SU-DHL-6 (cell line): Measurements from ENCODE around the gene AFF2.

Experiments used
- H2AFZ ChIP-seq: fragments of 200-600 bp; sonication (generic); 2 replicates; pipeline ENCODE4 v1.6.1; 2014; ENCODE audit warnings: low read depth, mild to moderate bottlenecking, moderate library complexity, mixed read lengths, antibody characterized with exemption, low read length; ENCODE audit not compliant: severe bottlenecking
- H3F3A ChIP-seq: fragments of 200-600 bp; shearing (Covaris generic); 2 replicates; pipeline ENCODE4 v1.6.0; 2016; ENCODE audit warnings: antibody characterized with exemption, mild to moderate bottlenecking; ENCODE audit not compliant: insufficient read depth
- H3K27ac ChIP-seq: fragments of 200-600 bp; sonication (generic); 2 replicates; pipeline ENCODE4 v1.5.1; 2016; ENCODE audit warnings: low read depth, mild to moderate bottlenecking, low read length, moderate library complexity, mixed read lengths
- H3K27me3 ChIP-seq: fragments of 200-600 bp; sonication (generic), shearing (Covaris generic); 2 replicates; pipeline ENCODE4 v1.6.0; 2014; ENCODE audit warnings: mild to moderate bottlenecking, low read length
- H3K36me3 ChIP-seq: fragments of 200-600 bp; sonication (generic); 2 replicates; pipeline ENCODE4 v1.6.1; 2014; ENCODE audit warnings: mild to moderate bottlenecking, low read length, mixed read lengths
- H3K4me2 ChIP-seq: fragments of 300-600, 200-600 bp; shearing (Covaris generic), sonication (generic); 2 replicates; pipeline ENCODE4 v1.6.0; 2014; ENCODE audit warnings: low read length, low read depth, mild to moderate bottlenecking; ENCODE audit not compliant: poor library complexity, severe bottlenecking
- H3K4me3 ChIP-seq: fragments of 200-600 bp; sonication (generic); 2 replicates; pipeline ENCODE4 v1.5.1; 2014; ENCODE audit warnings: antibody characterized with exemption, low read length, mild to moderate bottlenecking, mixed read lengths; ENCODE audit not compliant: insufficient read depth, poor library complexity, severe bottlenecking
- H3K79me2 ChIP-seq: fragments of 200-600 bp; sonication (generic); 2 replicates; pipeline ENCODE4 v1.6.1; 2014; ENCODE audit warnings: mild to moderate bottlenecking, low read length, moderate library complexity; ENCODE audit not compliant: insufficient read depth
- H3K9ac ChIP-seq: fragments of 200-600 bp; sonication (generic); 2 replicates; pipeline ENCODE4 v1.7.0; 2014; ENCODE audit warnings: mild to moderate bottlenecking, low read length
- H3K9me2 ChIP-seq: fragments of 200-600 bp; sonication (generic); replicated peaks from 2 replicates; pipeline ENCODE4 v1.6.1; 2014; ENCODE audit warnings: low read length; ENCODE audit not compliant: insufficient read depth
- H3K9me3 ChIP-seq: fragments of 200-600 bp; sonication (generic); 2 replicates; pipeline ENCODE4 v1.6.1; 2014; ENCODE audit warnings: low read length, mixed read lengths; ENCODE audit not compliant: insufficient read depth
- H4K20me1 ChIP-seq: fragments of 200-600 bp; sonication (generic); 2 replicates; pipeline ENCODE4 v1.6.1; 2014; ENCODE audit warnings: low read depth, mild to moderate bottlenecking, antibody characterized with exemption, low read length, moderate library complexity, mixed read lengths
- EZH2phosphoT487 ChIP-seq: fragments of 200-600 bp; sonication (generic), shearing (Covaris generic); conservative IDR thresholded peaks from 2 replicates; pipeline ENCODE4 v1.6.1; 2018; ENCODE audit warnings: mild to moderate bottlenecking, antibody characterized with exemption, low read length, moderate library complexity, mixed read lengths
- TF ChIP-seq, protein P1 (sequence below): fragments of 200-600 bp; sonication (generic); IDR thresholded peaks from one replicate; pipeline ENCODE4 v1.5.1; 2017; ENCODE audit warnings: antibody characterized with exemption, mild to moderate bottlenecking, low read length, moderate library complexity; ENCODE audit not compliant: insufficient read depth, poor library complexity, severe bottlenecking

The AFF2 gene

DNA sequence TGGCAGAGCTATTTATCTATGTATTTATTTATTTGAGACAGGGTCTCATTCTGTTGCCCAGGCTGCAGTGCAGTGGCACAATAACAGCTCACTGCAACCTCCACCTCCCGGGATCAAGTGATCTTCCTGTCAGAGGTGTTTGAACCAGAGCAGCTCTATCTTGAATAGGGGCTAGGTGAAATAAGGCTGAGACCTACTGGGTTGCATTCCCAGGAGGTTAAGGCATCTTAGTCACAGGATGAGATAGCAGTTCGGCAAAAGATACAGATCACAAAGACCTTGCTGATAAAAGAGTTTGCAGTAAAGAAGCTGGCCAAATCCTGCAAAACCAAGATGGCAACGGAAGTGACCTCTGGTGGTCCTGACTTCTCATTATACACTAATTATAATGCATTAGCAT is 501.9 kb downstream of the AFF2 start:
- no peak overlapping the region for H2AFZ ChIP-seq
- TF ChIP-seq, protein P1, sequence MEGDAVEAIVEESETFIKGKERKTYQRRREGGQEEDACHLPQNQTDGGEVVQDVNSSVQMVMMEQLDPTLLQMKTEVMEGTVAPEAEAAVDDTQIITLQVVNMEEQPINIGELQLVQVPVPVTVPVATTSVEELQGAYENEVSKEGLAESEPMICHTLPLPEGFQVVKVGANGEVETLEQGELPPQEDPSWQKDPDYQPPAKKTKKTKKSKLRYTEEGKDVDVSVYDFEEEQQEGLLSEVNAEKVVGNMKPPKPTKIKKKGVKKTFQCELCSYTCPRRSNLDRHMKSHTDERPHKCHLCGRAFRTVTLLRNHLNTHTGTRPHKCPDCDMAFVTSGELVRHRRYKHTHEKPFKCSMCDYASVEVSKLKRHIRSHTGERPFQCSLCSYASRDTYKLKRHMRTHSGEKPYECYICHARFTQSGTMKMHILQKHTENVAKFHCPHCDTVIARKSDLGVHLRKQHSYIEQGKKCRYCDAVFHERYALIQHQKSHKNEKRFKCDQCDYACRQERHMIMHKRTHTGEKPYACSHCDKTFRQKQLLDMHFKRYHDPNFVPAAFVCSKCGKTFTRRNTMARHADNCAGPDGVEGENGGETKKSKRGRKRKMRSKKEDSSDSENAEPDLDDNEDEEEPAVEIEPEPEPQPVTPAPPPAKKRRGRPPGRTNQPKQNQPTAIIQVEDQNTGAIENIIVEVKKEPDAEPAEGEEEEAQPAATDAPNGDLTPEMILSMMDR, result no peak
- no peak for TF ChIP-seq EZH2phosphoT487
- H3K9me2 ChIP-seq, result no peaks in the 10 kb centered on the region
- H3K9me3 ChIP-seq, result no peaks in the 10 kb centered on the region
- H3K4me3 ChIP-seq, result no peak overlapping the region
- H3K27ac ChIP-seq, result no peak overlapping the region
- H4K20me1 ChIP-seq, result no peaks in the 10 kb centered on the region
- H3K36me3 ChIP-seq, result no peaks in the 10 kb centered on the region
- H3K27me3 ChIP-seq, result no peaks in the 10 kb centered on the region
- no peaks in the 10 kb centered on the region for H3F3A ChIP-seq
- no peaks in the 10 kb centered on the region for H3K79me2 ChIP-seq
- no peak overlapping the region for H3K9ac ChIP-seq
- H3K4me2 ChIP-seq, result no peak overlapping the region

DNA sequence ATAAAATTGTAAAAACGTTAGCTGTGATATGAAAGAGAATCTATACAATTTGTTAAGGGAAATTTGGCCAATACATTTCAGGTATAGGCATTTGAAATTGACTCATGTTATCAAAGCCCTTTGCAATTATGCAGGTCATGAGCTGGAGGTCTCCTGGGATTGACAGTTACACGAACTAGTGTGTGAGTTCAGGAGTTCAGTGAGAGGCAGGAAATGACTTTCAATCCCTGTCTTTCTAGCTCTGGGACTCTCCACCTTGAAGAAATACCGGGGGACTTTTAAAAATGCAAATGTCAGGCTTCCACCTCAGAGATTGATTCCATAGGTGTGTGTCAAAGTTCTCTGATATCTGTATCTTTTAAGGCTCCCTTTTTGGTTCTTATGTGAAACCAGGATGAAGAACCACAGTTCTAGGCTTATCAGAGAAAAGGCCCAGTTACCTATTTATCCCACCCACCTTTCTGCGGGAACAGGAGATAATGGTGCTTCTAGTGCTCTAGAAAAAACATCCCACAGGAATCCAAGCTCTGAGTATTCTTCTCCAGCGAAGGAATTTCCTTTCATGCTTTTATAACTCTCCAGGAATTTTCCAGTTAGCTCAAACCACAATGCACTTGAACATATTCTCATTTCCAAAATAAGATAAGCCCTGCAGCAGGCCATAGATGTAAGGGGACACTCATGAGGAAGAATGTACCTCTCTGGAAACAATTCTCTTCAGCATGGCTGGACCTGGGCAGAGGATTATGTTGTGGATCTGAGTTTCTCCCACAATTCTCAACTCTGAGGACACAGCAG is 503.6 kb downstream of the AFF2 start:
- no peak overlapping the region for H3K4me3 ChIP-seq
- no peaks in the 10 kb centered on the region for H3K9me2 ChIP-seq
- TF ChIP-seq, protein P1, result no peak
- no peak for TF ChIP-seq EZH2phosphoT487
- H3K4me2 ChIP-seq, result no peak overlapping the region
- no peaks in the 10 kb centered on the region for H3K9me3 ChIP-seq
- H3K79me2 ChIP-seq, result no peaks in the 10 kb centered on the region
- no peaks in the 10 kb centered on the region for H3F3A ChIP-seq
- H2AFZ ChIP-seq, result no peak overlapping the region
- no peaks in the 10 kb centered on the region for H4K20me1 ChIP-seq
- no peak overlapping the region for H3K9ac ChIP-seq
- no peaks in the 10 kb centered on the region for H3K36me3 ChIP-seq
- H3K27ac ChIP-seq, result no peak overlapping the region
- H3K27me3 ChIP-seq, result no peaks in the 10 kb centered on the region

DNA sequence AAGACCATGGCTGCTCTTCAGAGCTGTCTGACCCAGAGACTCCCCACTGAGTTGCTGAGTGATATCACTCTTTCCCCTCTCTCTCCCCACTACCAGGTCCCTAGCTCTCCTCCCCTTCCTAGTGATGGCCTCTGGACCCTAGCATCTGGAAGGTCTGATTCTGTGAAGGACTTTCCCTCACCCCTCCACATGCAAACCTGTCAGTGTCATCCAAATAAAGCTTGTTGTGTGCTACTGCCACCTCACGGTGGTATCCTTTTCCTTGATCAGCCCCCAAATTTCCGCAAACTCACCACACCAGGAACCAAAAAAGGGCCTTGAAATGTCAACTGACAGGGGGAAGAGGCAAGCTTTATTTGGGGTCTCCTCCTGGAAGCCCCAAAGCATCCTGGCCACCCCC is 504.5 kb downstream of the AFF2 start:
- H2AFZ ChIP-seq, result no peak overlapping the region
- TF ChIP-seq, protein P1, result peak; percentile 14
- TF ChIP-seq EZH2phosphoT487, result no peak

More for the DNA sequence above, 504.5 kb downstream of the AFF2 start:
- no peak overlapping the region for H3K27ac ChIP-seq
- H3K79me2 ChIP-seq, result no peaks in the 10 kb centered on the region
- H3K4me3 ChIP-seq, result no peak overlapping the region
- no peaks in the 10 kb centered on the region for H3K9me2 ChIP-seq
- H4K20me1 ChIP-seq, result no peaks in the 10 kb centered on the region
- no peaks in the 10 kb centered on the region for H3F3A ChIP-seq
- no peak overlapping the region for H3K9ac ChIP-seq
- no peaks in the 10 kb centered on the region for H3K36me3 ChIP-seq
- no peaks in the 10 kb centered on the region for H3K9me3 ChIP-seq
- no peak overlapping the region for H3K4me2 ChIP-seq
- no peaks in the 10 kb centered on the region for H3K27me3 ChIP-seq
